NCI-H345 (cell line): ENCODE measurements around the gene CORO2B.

Source experiments
- DNase-seq: peaks from one replicate; lab custom pipeline; 2025; lab: John Stamatoyannopoulos, UW

CORO2B gene

GRCh38 chr15:68574046-68574445 lies 4.7 kb upstream of the CORO2B start:
- no peak for DNase-seq

GRCh38 chr15:68574629-68575028 lies 4.2 kb upstream of the CORO2B start:
- DNase-seq: no peak

- peak; percentile 41 for DNase-seq
Measured at GRCh38 chr15:68576235-68576892, 2.4 kb upstream of the CORO2B start.

- peak; percentile 45 for DNase-seq
Measured at GRCh38 chr15:68578175-68578979, 416 bp upstream of the CORO2B start.

- DNase-seq: no peak
Measured at GRCh38 chr15:68580026-68580882, 1.5 kb downstream of the CORO2B start.

- DNase-seq: no peak
Measured at GRCh38 chr15:68580883-68581155, 2.0 kb downstream of the CORO2B start.

- DNase-seq: no peak
Measured at GRCh38 chr15:68581725-68582124, 2.9 kb downstream of the CORO2B start.

- no peak for DNase-seq
Measured at GRCh38 chr15:68582236-68582635, 3.4 kb downstream of the CORO2B start.

- DNase-seq: no peak
Measured at GRCh38 chr15:68582864-68583263, 4.1 kb downstream of the CORO2B start.

GRCh38 chr15:68583321-68583720 lies 4.5 kb downstream of the CORO2B start:
- DNase-seq: no peak

GRCh38 chr15:68583936-68584755 lies 5.4 kb downstream of the CORO2B start:
- DNase-seq: no peak

GRCh38 chr15:68584756-68585573 lies 6.2 kb downstream of the CORO2B start:
- no peak for DNase-seq

- no peak for DNase-seq
Measured at GRCh38 chr15:68585574-68586273, 6.9 kb downstream of the CORO2B start.

GRCh38 chr15:68586274-68586961 lies 7.6 kb downstream of the CORO2B start:
- DNase-seq: no peak

GRCh38 chr15:68587769-68588385 lies 9.1 kb downstream of the CORO2B start:
- no peak for DNase-seq

GRCh38 chr15:68589053-68589452 lies 10.3 kb downstream of the CORO2B start:
- no peak for DNase-seq

GRCh38 chr15:68589783-68590710 lies 11.3 kb downstream of the CORO2B start:
- no peak for DNase-seq

- no peak for DNase-seq
Measured at GRCh38 chr15:68590721-68591389, 12.1 kb downstream of the CORO2B start.
